NCI-H226 (cell line): ENCODE data around the gene RNF183.
A peak's percentile ranks its signal among the peaks of the same experiment; 100 is the strongest.
"Not testable (repeated sequence)": the region's sequence is repeated elsewhere in the genome, so short reads cannot be mapped to it uniquely, and the experiment has no call there.

Experiments used
- DNase-seq: peaks from one replicate; pipeline ENCODE4 v3.0.0-alpha.2; 2015

The RNF183 gene

DNA sequence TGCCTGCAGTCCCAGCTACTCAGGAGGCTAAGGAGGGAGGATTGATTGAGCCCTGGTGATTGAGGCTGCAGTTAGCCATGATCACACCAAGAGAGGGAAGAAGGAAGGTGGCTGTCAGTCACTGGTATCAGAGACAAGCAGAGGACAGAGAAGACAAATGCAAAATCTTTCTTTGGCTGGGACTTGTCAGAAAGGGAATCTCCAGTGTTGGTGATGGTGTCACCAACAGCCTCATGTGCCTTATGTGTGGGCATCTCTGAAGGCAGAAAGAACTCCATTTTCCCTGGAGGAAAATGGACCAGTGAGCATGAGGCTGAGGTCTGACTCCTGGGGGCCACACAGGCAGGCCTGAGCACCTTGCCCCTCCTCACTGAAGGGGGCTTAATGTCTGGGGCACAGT is 12.1 kb upstream of the RNF183 start:
- no peak for DNase-seq

DNA sequence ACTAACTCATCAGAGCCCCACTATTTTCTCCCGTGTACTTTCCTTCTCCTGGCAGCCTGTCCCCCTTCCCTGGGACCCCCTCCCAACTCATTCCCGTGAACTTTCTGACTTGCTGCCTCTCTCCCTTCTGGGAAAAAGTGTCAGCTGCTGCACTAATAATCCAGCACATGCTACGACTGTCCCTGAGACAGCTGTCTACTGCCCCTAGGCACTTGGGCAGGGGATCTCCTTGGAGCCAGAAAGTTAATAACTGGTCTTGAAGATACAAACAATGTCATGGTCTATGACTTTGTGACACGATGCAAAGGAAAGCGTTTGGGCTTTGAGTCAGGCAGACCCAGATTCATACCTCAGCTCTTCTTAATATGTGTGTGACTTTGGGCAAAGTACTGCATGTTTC is 10.1 kb upstream of the RNF183 start:
- no peak for DNase-seq

- DNase-seq: no peak
Observed at GRCh38 chr9:113311961-113312360, 8.8 kb upstream of the RNF183 start.

DNA sequence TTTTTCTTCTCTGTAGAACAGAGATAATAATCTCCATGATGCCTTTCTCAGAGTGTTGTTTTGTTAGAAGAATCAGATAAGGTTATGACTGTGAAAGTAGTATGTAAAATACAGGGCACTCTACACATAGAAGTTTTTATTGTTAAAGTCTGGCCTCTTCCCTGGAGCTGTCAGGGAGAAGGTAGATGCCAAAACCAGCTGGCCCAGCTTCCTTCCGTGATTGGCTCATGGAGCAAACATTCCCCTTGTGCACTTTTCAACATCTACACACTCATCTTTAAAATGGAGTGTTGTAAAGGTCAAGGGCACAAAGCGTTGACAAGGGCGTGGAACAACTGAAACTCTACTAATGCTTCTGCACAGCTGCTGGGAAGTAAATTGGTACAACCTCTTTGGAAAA is 7.4 kb upstream of the RNF183 start:
- DNase-seq: no peak

- DNase-seq: no peak
Observed at GRCh38 chr9:113309204-113309813, 6.1 kb upstream of the RNF183 start.

DNA sequence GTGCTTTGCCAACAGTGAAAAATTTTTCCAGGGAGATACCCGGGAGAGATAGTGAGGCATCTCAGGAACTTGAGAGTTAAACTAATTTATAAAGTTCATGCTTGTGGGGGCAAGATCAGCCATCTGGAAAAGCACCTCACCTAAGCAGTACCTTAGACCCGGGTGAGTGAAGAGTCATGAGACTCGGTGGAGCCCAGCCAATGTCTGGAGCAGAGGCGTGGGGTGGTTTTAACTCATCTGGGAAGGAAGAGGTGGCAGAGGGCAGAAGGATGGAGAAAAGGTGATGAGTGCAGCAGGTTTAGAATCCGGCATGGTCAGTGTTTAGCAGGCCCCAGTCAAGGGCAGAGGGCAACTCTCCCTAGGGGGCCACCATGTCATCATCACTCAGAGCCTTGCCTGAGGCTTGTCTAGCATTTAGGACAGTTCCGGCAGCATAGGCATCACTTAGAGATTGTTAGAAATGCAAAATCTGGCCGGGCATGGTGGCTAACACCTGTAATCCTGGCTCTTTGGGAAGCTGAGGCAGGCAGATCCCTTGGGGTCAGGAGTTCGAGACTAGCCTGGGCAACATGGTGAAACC is 4.3 kb upstream of the RNF183 start:
- no peak for DNase-seq

DNA sequence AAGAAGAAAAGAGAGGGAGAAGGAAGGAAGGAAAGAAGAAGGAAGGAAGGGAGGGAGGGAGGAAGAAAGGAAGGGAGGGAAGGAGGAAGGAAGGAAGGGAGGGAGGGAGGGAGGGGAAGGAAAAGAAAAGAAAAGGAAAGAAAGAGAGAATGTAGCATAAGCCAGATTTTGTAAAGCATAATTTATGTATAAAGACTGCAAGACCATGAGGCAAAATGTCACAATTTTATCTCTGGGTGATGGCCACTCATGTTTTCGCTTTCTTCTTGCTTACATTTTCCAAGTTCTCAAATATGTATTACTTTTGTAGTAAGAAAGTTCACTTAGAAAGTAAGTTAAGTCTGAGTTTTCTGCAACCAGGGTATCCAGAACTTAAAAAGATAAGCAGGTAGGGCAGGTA is 3.4 kb upstream of the RNF183 start:
- DNase-seq: no peak

- no peak for DNase-seq
Observed at GRCh38 chr9:113301548-113301947, 1.6 kb downstream of the RNF183 start.

DNA sequence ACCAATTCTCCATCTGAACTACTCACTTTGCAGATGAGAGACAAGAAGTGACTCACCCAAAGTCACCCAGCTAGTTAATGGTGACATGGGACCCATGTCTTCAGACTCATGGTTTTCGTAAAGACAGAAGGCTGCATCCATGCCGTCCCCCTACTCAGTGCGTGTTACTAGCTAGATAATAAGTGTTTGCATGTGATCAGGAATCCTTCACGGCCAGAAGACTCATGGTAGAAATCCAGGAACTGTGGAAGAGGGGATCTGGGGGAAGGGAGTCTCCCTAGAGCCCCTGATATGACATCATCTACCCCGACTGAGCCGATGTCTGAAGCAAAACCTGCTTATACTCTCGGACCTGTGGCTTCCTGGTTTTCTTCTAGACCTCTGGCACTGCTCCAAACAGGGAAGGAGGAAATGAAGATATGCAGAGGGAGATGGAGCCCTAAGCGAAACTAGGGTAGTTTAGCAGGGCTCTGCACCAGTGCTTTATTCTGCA is 3.3 kb downstream of the RNF183 start:
- no peak for DNase-seq

GRCh38 chr9:113298924-113299770 is 4.0 kb downstream of the RNF183 start:
- no peak for DNase-seq

DNA sequence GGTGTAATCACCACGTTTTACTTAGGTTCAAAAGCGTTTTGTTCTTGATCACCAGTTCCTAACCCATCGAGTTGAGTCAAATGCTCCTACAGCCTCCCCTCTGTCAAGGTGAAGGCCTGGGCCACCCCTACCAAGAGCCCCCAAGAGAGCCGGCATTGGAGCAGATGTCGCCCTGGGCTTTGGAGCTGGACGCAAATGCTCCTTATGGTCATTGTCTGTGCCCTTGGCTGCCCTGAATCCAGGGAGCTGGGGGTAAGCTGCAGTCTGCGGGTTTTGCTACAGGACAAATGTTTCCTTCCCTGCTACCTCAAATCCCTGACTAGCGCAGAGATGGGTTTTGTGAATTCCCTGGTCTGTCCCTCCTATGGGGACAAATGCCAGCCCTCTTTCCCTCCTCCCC is 4.9 kb downstream of the RNF183 start:
- DNase-seq: no peak

DNA sequence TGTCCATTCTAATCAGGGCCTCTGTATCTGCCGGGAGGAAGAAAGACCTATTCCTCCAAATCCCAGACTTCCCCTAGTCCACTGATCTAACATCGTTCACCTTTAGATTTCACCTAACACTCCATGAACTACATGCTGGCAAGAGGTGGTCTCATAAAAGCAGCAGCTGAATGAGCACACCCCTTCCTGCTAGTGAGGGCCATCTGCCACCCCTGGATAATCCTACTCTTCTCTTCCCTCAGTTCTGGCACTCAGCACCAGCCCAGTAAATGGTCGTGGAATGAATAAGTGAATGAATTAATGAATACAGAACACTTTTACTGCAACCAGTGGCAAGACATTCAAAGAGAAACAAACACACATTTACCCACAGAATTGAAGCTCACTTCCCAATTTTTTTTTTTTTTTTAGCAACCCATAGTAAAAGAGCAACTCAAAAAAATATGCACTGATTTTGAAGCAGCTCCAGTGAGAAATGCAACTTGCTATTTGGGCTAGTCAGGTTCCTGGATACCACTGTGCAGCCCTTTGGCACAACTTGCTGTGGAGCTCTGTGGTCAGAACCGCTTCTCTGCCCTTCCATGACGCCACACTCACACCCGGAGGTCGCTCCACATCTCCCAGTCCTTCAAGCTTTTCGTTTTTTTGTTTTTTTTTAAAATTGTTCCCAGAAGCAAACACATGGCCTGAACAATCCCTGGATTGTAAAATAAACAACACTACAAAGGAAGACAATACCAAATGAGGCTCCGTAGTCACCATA is 6.2 kb downstream of the RNF183 start:
- DNase-seq: no peak

- not testable (repeated sequence) for DNase-seq
Observed at GRCh38 chr9:113296247-113296646, 6.9 kb downstream of the RNF183 start.

- no peak for DNase-seq
Observed at GRCh38 chr9:113293285-113293878, 9.8 kb downstream of the RNF183 start.

- DNase-seq: no peak
Observed at GRCh38 chr9:113290052-113290607, 13.0 kb downstream of the RNF183 start.

DNA sequence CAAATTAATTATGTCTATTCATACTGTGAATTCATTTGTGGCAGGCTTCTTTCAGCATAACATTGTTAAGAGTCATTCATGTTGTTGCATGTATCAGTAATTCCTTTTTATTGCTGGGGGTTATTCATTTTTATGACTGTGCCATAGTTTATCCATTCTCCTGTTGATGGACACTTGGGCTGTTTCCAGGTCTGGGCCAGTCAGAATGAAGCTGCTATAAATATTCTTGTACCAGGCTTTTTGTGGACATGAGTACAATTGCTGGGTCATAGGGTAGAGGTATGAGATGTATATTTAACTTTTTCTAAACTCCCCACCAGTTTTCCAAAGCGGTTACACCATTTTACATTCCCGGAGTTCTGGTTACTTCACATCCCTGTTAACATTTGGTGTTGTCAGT is 14.1 kb downstream of the RNF183 start:
- DNase-seq: no peak

DNA sequence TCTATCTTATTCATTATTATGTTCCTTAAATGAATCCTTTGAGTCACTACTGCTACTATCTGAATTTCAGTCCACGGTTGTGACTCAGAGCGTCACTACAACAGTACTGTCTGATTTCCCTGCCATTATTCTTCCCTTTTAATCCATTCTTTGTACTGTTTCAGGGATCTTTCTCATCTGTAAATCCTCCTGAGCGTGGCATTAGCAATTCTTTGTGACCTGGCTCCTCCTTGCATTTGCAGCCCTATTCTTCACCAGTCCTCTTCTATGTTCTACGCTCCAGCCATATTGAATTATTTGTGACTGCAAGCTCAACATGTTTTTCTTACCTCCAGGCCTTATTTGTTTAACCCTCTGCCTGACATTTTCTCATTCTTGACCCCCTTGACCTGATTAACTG is 21.8 kb downstream of the RNF183 start:
- no peak for DNase-seq

DNA sequence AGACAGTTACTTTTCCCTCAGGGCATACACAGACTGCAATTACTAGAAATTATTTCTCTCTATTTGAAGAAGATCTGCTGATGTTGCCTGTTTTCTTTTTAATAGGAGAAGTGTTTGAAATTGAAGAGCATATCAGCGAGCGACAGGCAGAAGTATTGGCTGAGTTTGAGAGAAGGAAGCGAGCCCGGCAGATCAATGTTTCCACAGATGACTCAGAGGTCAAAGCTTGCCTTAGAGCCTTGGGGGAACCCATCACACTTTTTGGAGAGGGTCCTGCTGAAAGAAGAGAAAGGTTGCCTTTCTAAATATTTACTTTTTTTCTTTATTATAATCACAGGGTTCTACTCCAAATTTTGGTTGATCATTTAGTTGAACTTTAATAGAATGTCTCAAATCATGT is 24.3 kb downstream of the RNF183 start:
- DNase-seq: no peak

DNA sequence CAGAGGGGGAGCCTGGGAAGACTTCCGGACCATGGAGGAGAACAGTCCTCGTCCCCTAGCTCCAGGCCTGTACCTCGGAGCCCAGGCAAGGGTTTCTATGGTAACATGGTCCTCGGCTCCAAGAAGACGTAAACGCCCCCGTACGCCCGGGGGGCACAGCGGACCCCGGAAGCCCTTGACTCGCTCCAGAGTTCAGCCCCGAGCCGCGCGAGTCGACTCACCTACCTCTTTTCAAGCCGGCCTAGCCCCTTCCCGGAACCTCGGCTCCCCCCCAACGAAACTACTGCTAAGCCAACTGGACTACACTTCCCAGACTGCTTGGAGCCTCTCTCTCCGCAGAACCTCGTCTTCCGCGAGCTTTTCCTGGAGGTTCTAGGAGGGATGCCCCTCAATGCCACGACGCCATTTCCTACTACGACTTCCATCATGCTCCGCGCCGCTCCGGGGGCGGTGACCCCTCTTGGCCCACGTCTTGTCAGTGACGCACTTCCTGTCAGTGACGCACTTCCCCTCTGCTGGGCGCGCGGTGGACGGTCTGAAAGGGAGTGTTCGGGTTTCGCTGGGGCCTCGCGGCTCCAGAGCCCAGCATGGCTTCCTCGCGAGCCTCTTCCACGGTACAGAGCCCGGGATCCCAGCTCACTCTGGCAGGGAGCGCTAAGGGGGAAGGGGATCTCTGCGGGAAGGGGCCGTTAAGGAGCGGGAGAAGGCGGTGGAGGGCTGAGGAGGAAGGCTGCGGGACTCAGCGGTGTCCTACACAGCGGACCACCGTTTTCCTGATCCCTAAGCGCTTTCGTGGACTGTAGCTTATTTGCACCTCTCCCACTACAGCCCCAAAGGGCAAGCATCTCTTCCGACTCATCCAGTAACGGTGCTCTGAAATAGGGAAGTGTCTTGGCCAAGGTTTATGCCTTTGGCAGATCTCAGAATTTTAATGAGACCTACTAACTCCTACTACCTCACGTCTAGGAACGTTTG is 27.7 kb downstream of the RNF183 start, which contains the start of the genes CDC26 and PRPF4:
TSS of gene CDC26 (minus strand) at position 416 of the 975 bp plus-strand sequence. CDS start 3,065 bp downstream, outside the sequence.
TSS of gene PRPF4 (plus strand) at position 502 of the 975 bp plus-strand sequence. CDS start at position 588, 86 bp downstream.
- DNase-seq: peak; percentile 98

DNA sequence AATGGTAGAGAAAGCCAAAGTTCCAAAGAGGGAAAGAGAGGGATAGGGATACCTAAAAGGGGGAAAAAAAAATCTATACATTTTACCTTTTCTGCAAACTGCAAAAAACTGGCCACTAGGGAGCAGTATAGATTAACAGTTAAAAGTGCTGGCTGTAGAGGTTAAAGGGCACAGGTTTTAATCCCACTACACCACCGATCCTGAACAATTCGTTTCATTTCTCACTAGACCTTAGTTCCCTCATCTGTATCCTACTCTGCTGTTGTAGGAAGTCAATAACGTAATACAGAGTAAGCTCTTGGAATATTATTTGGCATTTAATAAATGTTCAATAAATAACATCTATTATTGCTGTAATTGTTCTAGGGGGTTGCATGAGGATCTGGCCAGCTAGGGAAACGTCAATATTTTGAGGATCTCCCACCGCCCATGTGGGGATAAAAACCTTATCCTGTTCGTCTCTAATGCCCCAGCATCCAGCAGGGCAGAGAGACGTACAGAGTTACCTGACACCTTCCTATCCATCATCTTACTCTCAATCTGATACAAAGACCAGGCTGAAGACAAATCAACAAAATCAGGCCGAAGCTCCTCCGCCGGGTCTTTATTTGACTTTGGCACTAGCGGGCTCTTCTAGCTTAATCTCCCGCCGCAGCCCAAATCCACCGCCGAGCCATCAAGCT is 28.6 kb downstream of the RNF183 start:
- DNase-seq: peak; percentile 32
